Neural cell (in vitro differentiated cells): ENCODE results near the gene TPCN1. TPM values are rescaled to one million over a fixed set of nuclear protein-coding genes. Genes with fewer than 3 reads are reported as not detected.

Source experiments
- H2AFZ ChIP-seq: fragments of 200-600, 300-800 bp; sonication (generic), shearing (Covaris generic); 2 replicates; pipeline ENCODE4 v1.6.0; 2014; ENCODE audit warnings: low read depth, mild to moderate bottlenecking, antibody characterized with exemption, low read length, moderate library complexity
- H3F3A ChIP-seq: fragments of 200-600 bp; shearing (Covaris generic); 2 replicates; pipeline ENCODE4 v1.6.1; 2016; ENCODE audit warnings: mild to moderate bottlenecking, moderate library complexity, mixed read lengths, antibody characterized with exemption, low read length; ENCODE audit not compliant: insufficient read depth, poor library complexity, severe bottlenecking
- H3K27ac ChIP-seq: fragments of 200-600, 300-800 bp; sonication (generic), shearing (Covaris generic); 2 replicates; pipeline ENCODE4 v1.5.1; 2014; ENCODE audit warnings: mild to moderate bottlenecking, low read length, moderate library complexity
- H3K27me3 ChIP-seq: fragments of 300-800, 200-600 bp; sonication (generic), shearing (Covaris generic); 2 replicates; pipeline ENCODE4 v1.6.0; 2014; ENCODE audit warnings: mild to moderate bottlenecking, low read depth, low read length, moderate library complexity; ENCODE audit not compliant: insufficient read depth
- H3K36me3 ChIP-seq: fragments of 300-800, 200-600 bp; sonication (generic), shearing (Covaris generic); 2 replicates; pipeline ENCODE4 v1.5.1; 2014; ENCODE audit warnings: mild to moderate bottlenecking, antibody characterized with exemption, low read length, moderate library complexity; ENCODE audit not compliant: insufficient read depth
- H3K4me2 ChIP-seq: fragments of 300-800, 200-600 bp; sonication (generic), shearing (Covaris generic); 2 replicates; pipeline ENCODE4 v1.6.0; 2014; ENCODE audit warnings: mild to moderate bottlenecking, low read length
- H3K4me3 ChIP-seq: fragments of 300-800, 200-600 bp; sonication (generic), shearing (Covaris generic); 2 replicates; pipeline ENCODE4 v1.5.1; 2014; ENCODE audit warnings: mild to moderate bottlenecking, low read length, moderate library complexity
- H3K79me2 ChIP-seq: fragments of 200-600 bp; shearing (Covaris generic); replicated peaks from 2 replicates; pipeline ENCODE4 v1.6.0; 2014; ENCODE audit warnings: mild to moderate bottlenecking, low read length, moderate library complexity; ENCODE audit not compliant: insufficient read depth
- H3K9ac ChIP-seq: fragments of 300-800, 200-600 bp; sonication (generic), shearing (Covaris generic); 2 replicates; pipeline ENCODE4 v1.6.1; 2016; ENCODE audit warnings: mild to moderate bottlenecking, low read length, mixed read lengths
- H3K9me2 ChIP-seq: fragments of 200-600 bp; shearing (Covaris generic); 2 replicates; pipeline ENCODE4 v1.6.1; 2016; ENCODE audit warnings: mild to moderate bottlenecking, low read length, mixed read lengths; ENCODE audit not compliant: insufficient read depth
- H3K9me3 ChIP-seq: fragments of 200-600, 300-800 bp; sonication (generic), shearing (Covaris generic); 2 replicates; pipeline ENCODE4 v1.6.1; 2016; ENCODE audit warnings: mild to moderate bottlenecking, mixed run types, low read length, moderate library complexity, mixed read lengths
- H4K20me1 ChIP-seq: fragments of 200-600 bp; shearing (Covaris generic); 2 replicates; pipeline ENCODE4 v1.6.1; 2016; ENCODE audit warnings: mild to moderate bottlenecking, mixed run types; ENCODE audit not compliant: insufficient read depth
- EZH2 ChIP-seq: fragments of 200-600, 300-800 bp; shearing (Covaris generic), sonication (generic); IDR thresholded peaks from 2 replicates; pipeline ENCODE4 v1.6.1; 2014; ENCODE audit warnings: antibody characterized with exemption, low read length, borderline replicate concordance, mild to moderate bottlenecking; ENCODE audit not compliant: insufficient read depth, poor library complexity, severe bottlenecking
- MXI1 ChIP-seq: fragments of 450-650 bp; conservative IDR thresholded peaks from 2 replicates; pipeline ENCODE4 v1.6.1; 2014; ENCODE audit warnings: antibody characterized with exemption, mild to moderate bottlenecking; ENCODE audit not compliant: poor library complexity, severe bottlenecking
- POLR2AphosphoS5 ChIP-seq: IDR thresholded peaks from 2 replicates; pipeline ENCODE4 v1.6.1; 2012
- RAD21 ChIP-seq: fragments of 450-650 bp; conservative IDR thresholded peaks from 2 replicates; pipeline ENCODE4 v1.6.1; 2014; ENCODE audit warnings: antibody characterized with exemption, mild to moderate bottlenecking, moderate library complexity
- TAF1 ChIP-seq: IDR thresholded peaks from 2 replicates; pipeline ENCODE4 v1.6.1; 2012; ENCODE audit warnings: low read depth
- polyA plus RNA-seq: library from polyadenylated mRNA; depleted of rRNA; stranded (reverse); fragments of >200 nt; gene quantifications from 2 replicates; pipeline ENCODE4 v1.2.3, GENCODE V29; 2014
- TF ChIP-seq, protein P1 (sequence below): IDR thresholded peaks from 2 replicates; pipeline ENCODE4 v1.6.1; 2012; ENCODE audit warnings: borderline replicate concordance

TPCN1 gene
- polyA plus RNA-seq, 1 donor from 2014 or later: 4.0 TPM

DNA sequence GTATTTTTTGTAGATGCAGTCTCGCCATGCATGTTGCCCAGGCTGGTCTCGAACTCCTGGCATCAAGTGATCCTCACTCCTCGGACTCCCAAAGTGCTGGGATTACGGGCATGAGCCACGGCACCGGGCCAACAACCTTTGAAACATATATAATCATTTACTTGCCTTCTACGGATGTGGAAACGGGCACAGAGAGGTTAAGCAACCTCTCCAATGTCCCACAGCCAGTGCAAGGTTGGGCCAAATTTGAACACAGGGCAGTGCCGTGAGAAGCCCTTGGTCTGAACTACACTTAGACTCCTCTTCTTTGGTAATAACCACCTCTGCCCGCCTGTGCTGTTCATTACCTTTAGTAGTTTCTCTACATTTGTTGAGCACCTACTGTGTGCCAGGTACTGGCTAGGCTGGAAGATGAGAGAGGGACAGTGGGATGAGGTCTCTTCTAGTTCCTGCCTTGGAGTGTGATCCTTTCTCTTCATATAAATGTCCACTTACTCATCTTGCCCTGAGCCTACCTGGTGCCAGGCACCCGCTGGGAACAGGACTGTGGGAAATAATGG is 38.2 kb upstream of the TPCN1 start:
- H2AFZ ChIP-seq: no peak overlapping the region
- no peaks in the 10 kb centered on the region for H3K9me3 ChIP-seq
- H3K9me2 ChIP-seq: no peaks in the 10 kb centered on the region
- no peaks in the 10 kb centered on the region for H3K27me3 ChIP-seq
- peaks cover under 1% of the 10 kb centered on the region for H3K36me3 ChIP-seq
- H3K27ac ChIP-seq: no peak overlapping the region
- no peak overlapping the region for H3K4me3 ChIP-seq
- peaks cover 13% of the 10 kb centered on the region for H3K79me2 ChIP-seq
- no peak overlapping the region for H3K9ac ChIP-seq
- no peak overlapping the region for H3K4me2 ChIP-seq
- H3F3A ChIP-seq: no peaks in the 10 kb centered on the region
- no peak for TF ChIP-seq MXI1
- TF ChIP-seq, protein P1, sequence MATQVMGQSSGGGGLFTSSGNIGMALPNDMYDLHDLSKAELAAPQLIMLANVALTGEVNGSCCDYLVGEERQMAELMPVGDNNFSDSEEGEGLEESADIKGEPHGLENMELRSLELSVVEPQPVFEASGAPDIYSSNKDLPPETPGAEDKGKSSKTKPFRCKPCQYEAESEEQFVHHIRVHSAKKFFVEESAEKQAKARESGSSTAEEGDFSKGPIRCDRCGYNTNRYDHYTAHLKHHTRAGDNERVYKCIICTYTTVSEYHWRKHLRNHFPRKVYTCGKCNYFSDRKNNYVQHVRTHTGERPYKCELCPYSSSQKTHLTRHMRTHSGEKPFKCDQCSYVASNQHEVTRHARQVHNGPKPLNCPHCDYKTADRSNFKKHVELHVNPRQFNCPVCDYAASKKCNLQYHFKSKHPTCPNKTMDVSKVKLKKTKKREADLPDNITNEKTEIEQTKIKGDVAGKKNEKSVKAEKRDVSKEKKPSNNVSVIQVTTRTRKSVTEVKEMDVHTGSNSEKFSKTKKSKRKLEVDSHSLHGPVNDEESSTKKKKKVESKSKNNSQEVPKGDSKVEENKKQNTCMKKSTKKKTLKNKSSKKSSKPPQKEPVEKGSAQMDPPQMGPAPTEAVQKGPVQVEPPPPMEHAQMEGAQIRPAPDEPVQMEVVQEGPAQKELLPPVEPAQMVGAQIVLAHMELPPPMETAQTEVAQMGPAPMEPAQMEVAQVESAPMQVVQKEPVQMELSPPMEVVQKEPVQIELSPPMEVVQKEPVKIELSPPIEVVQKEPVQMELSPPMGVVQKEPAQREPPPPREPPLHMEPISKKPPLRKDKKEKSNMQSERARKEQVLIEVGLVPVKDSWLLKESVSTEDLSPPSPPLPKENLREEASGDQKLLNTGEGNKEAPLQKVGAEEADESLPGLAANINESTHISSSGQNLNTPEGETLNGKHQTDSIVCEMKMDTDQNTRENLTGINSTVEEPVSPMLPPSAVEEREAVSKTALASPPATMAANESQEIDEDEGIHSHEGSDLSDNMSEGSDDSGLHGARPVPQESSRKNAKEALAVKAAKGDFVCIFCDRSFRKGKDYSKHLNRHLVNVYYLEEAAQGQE: no peak
- no peaks in the 10 kb centered on the region for H4K20me1 ChIP-seq

DNA sequence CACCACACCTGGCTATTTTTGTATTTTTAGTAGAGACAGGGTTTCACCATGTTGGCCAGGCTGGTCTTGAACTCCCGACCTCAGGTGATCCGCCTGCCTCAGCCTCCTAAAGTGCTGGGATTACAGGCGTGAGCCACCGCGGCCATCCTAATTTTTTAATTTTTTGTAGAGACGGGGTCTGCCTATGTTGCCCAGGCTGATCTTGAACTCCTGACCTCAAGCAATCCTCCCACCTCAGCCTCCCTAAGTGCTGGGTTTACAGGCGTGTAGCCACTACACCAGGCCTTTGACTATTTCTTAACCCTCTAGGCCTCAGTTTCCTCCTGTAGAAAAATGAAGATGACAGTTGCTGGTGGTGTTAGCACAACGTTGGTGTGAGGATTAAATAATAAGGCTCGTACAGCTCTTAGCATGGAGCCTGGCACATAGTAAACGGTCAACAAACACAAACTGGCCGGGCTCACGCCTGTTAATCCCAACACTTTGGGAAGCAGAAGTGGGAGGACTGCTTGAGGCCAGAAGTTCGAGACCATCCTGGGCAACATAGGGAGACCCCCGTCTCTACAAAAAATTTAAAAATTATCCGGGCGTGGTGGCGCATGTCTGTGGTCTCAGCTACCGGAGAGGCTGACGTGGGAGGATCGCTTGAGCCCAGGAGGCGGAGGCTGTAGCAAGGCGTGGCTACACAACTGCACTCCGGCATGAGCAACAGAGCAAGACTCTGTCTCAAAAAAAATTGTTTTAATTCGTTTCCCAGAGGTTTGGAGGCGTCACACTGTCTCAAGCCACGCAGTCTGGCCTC is 37.0 kb upstream of the TPCN1 start:
- no peak overlapping the region for H3K27ac ChIP-seq

More for the DNA sequence above, 37.0 kb upstream of the TPCN1 start:
- H4K20me1 ChIP-seq: no peaks in the 10 kb centered on the region
- peaks cover 13% of the 10 kb centered on the region for H3K79me2 ChIP-seq
- no peak overlapping the region for H3K4me2 ChIP-seq
- no peaks in the 10 kb centered on the region for H3K9me2 ChIP-seq
- no peaks in the 10 kb centered on the region for H3K27me3 ChIP-seq
- H3K9me3 ChIP-seq: no peaks in the 10 kb centered on the region
- H3K4me3 ChIP-seq: peak overlapping the region; percentile 90
- TF ChIP-seq, protein P1: no peak
- no peak for TF ChIP-seq TAF1
- TF ChIP-seq EZH2: no peak
- TF ChIP-seq RAD21: no peak
- TF ChIP-seq POLR2AphosphoS5: no peak
- no peak overlapping the region for H2AFZ ChIP-seq
- no peak overlapping the region for H3K9ac ChIP-seq
- H3F3A ChIP-seq: no peaks in the 10 kb centered on the region
- no peaks in the 10 kb centered on the region for H3K36me3 ChIP-seq
